Spleen (tissue), 11 donors: ENCODE data around the gene PROX1. TPM values are rescaled to one million over a fixed set of nuclear protein-coding genes. Genes with fewer than 3 reads are reported as not detected.

Experiments
- DNase-seq: peaks from one replicate; pipeline ENCODE4 v3.0.0-alpha.2; 2020
- H3K27ac ChIP-seq, 8 donors: fragments of 200-600 bp; sonication (generic) in 7 of 8; 1 replicate in 4 of 8; 2 replicates in 4 of 8; pipeline versions ENCODE4 v1.5.0 to v1.8.0; 2016 to 2021; ENCODE audit warnings: inconsistent platforms in 4 of 8, mild to moderate bottlenecking in 4 of 8, moderate library complexity in 1 of 8
- H3K27me3 ChIP-seq, 7 donors: fragments of 200-600 bp; sonication (generic) in 6 of 7; replicated peaks in 1 of 7; 1 replicate in 4 of 7; 2 replicates in 3 of 7; pipeline versions ENCODE4 v1.5.0 to v1.8.0; 2016 to 2021; ENCODE audit warnings: inconsistent platforms in 3 of 7, mild to moderate bottlenecking in 1 of 7
- H3K36me3 ChIP-seq, 6 donors: fragments of 200-600 bp; sonication (generic) in 5 of 6; 1 replicate in 4 of 6; 2 replicates in 2 of 6; pipeline versions ENCODE4 v1.5.0 to v1.8.0; 2016 to 2021; ENCODE audit warnings: inconsistent platforms in 2 of 6
- H3K4me1 ChIP-seq, 6 donors: fragments of 200-600 bp; sonication (generic) in 5 of 6; 1 replicate in 3 of 6; 2 replicates in 3 of 6; pipeline versions ENCODE4 v1.5.0 to v1.8.0; 2016 to 2021; ENCODE audit warnings: inconsistent platforms in 3 of 6
- H3K4me3 ChIP-seq, 8 donors: fragments of 200-600 bp; sonication (generic) in 7 of 8; 1 replicate in 4 of 8; 2 replicates in 4 of 8; pipeline versions ENCODE4 v1.5.0 to v1.8.0; 2016 to 2021; ENCODE audit warnings: inconsistent platforms in 4 of 8, mild to moderate bottlenecking in 4 of 8, moderate library complexity in 2 of 8
- H3K9me3 ChIP-seq, 8 donors: fragments of 200-600 bp; sonication (generic) in 7 of 8; 1 replicate in 4 of 8; 2 replicates in 4 of 8; pipeline versions ENCODE4 v1.5.0 to v1.8.0; 2016 to 2021; ENCODE audit warnings: inconsistent platforms in 4 of 8
- POLR2A ChIP-seq, 3 donors: fragments of 450-650 bp; IDR thresholded peaks; one replicate each; pipeline ENCODE4 v1.5.1; 2017; ENCODE audit warnings: antibody characterized with exemption in 3 of 3, mild to moderate bottlenecking in 1 of 3
- POLR2AphosphoS5 ChIP-seq, 3 donors: sonication (generic); formaldehyde crosslinking; IDR thresholded peaks; one replicate each; pipeline ENCODE4 v1.5.1; 2017; ENCODE audit warnings: antibody characterized with exemption in 3 of 3
- WGBS, 5 donors: extraction: QIAGEN DNeasy Blood & Tissue Kit in 3 of 5; methylation state at CpG; one replicate each; pipeline versions ENCODE4 v1.1.5 to v1.1.7; 2013 to 2018; 5-methylcytosine and 5-hydroxymethylcytosine counted together
- intact Hi-C: fragments of 100-400 bp; cut with DNase I; formaldehyde crosslinking; loops from one replicate; pipeline ENCODE4 v1.15.0; 2023; ENCODE audit warnings: low total_unique reads
- polyA plus RNA-seq, 3 donors: library from polyadenylated mRNA; stranded (reverse); fragments of 200-250 nt; gene quantifications; one replicate each; pipeline ENCODE4 v1.2.1, GENCODE V29; 2013
- total RNA-seq, 7 donors: library from RNA; depleted of rRNA in 3 of 7; stranded (reverse); fragments of >200 nt in 3 of 7; fragmentation: NEBNext Ultra II Directional in 4 of 7; extraction: Animal tissue kit (Norgen Biotek cat#: 25700) in 4 of 7; gene quantifications; one replicate each; pipeline versions ENCODE4 v1.1.0 to v1.2.1, GENCODE V29; 2016 to 2021
- TF ChIP-seq, protein P1 (sequence below), 11 experiments: fragments of 200-600 bp in 7 of 11; fragments of 450-650 bp in 4 of 11; sonication (generic) in 4 of 11; IDR thresholded peaks in 8 of 11; conservative IDR thresholded peaks in 3 of 11; 1 replicate in 7 of 11; 2 replicates in 4 of 11; pipeline versions ENCODE4 v1.4.0 to v1.8.0; 2016 to 2021; ENCODE audit warnings: antibody characterized with exemption in 11 of 11, inconsistent platforms in 4 of 11, mild to moderate bottlenecking in 1 of 11
- donor health status: healthy with polysubstance abuse.
- donor health status: DM: no; HTN: no; CAD: no; lungs with moderate emphysema.
- donor health status: DM: no; HTN: no; CAD: no.
- donor health status: Bipolar disorder and iron deficiency.
- donor health status: healthy.
- donor health status: DM: no; HTN: no; CAD: no.
- donor health status: DM: yes; HTN: yes; CAD: no.

The PROX1 gene
- total and polyA plus RNA-seq, 10 donors: 0.70 to 114 (median 41.7) TPM

DNA sequence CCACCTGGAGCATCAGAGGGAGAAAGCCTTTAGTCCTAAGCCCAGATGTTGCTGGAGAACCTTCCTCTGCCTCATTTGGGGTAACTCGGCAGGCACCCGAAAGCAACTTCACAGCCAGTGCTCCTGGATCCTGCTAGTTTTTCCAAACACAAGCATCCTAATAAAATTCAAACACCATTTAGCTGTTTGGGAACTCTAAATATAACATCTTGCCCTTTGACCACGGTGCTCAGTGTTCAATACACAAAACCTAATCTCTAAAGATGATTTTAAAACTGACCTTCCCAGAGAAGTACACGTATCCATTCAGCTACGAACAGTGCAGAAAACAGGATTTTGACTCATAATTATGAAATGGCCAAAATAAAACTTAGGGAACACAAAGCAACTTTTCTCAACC is 40.3 kb downstream of the PROX1 start:
- H3K4me3 ChIP-seq: no peak overlapping the region
- TF ChIP-seq POLR2AphosphoS5 (IDR thresholded peaks at IDR 0.05) (no peak), POLR2A (IDR thresholded peaks at IDR 0.05) (no peak)
- TF ChIP-seq, protein P1, sequence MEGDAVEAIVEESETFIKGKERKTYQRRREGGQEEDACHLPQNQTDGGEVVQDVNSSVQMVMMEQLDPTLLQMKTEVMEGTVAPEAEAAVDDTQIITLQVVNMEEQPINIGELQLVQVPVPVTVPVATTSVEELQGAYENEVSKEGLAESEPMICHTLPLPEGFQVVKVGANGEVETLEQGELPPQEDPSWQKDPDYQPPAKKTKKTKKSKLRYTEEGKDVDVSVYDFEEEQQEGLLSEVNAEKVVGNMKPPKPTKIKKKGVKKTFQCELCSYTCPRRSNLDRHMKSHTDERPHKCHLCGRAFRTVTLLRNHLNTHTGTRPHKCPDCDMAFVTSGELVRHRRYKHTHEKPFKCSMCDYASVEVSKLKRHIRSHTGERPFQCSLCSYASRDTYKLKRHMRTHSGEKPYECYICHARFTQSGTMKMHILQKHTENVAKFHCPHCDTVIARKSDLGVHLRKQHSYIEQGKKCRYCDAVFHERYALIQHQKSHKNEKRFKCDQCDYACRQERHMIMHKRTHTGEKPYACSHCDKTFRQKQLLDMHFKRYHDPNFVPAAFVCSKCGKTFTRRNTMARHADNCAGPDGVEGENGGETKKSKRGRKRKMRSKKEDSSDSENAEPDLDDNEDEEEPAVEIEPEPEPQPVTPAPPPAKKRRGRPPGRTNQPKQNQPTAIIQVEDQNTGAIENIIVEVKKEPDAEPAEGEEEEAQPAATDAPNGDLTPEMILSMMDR (IDR thresholded peaks at IDR 0.05 in 8 of 11, conservative IDR thresholded peaks at IDR 0.05 in 3 of 11): no peak
- H3K27me3 ChIP-seq: no peaks in the 10 kb centered on the region
- peaks cover 0 to 13% (median 2%) of the 10 kb centered on the region in 6 donors for H3K4me1 ChIP-seq
- no peak for DNase-seq
- intact Hi-C loops: no loop called here
- H3K36me3 ChIP-seq: peaks cover 0 to 5% (median 0%) of the 10 kb centered on the region in 6 donors
- H3K27ac ChIP-seq: peak overlapping the region in 2 of 8 donors; percentile 2 to 17
- WGBS, 5 donors: 68 to 85% (median 77%) methylated on average over 5 of the region's 5 CpGs
- no peaks in the 10 kb centered on the region for H3K9me3 ChIP-seq

DNA sequence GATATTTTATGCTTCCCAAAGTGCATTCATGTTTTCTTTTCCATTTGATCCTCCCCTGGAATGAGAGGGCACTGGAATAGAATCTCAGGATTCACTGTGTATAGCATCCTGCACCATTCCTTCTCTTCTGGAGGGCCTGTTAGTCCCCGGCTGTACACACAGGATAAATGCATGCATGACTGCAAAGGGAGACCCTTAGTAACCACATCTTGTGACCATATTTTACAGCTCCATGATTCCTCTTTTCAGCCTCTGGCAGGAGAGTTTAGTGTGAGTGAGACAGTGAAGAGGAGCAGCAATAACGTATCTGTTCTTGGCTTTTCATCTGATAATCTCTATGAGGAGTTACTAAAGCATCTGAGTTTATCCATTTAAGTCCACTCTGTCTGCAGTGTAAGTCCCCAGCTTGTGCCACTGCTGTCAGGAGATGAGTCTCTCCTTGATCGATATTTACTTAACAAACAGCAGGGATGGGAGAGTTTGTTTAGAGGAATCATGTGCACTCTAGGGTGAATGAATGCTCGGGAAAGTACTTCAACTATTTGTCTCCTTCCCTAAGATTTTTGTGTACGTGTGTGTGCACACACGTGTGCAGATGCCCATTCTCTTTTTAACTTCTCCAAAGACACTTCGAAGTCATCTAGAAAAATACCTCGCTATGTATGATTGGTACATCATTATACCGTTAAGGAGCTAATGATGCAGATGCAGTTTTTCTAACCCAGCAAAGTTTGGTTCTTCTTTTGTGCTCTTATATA is 41.1 kb downstream of the PROX1 start:
- Histone ChIP-seq H3K27ac (no peak overlapping the region), H3K27me3 (no peaks in the 10 kb centered on the region), H3K4me3 (no peak overlapping the region), H3K36me3 (peaks cover 0 to 8% (median 0%) of the 10 kb centered on the region in 6 donors), H3K9me3 (no peaks in the 10 kb centered on the region), H3K4me1 (peaks cover 0 to 13% (median 2%) of the 10 kb centered on the region in 6 donors)
- TF ChIP-seq, protein P1 (IDR thresholded peaks at IDR 0.05 in 8 of 11, conservative IDR thresholded peaks at IDR 0.05 in 3 of 11): no peak
- no peak for TF ChIP-seq POLR2AphosphoS5 (IDR thresholded peaks at IDR 0.05)
- TF ChIP-seq POLR2A (IDR thresholded peaks at IDR 0.05): no peak
- DNase-seq: no peak
- intact Hi-C loops: no loop called here
- 65 to 77% (median 71%) methylated on average over 9 of the region's 9 CpGs for WGBS, 5 donors

DNA sequence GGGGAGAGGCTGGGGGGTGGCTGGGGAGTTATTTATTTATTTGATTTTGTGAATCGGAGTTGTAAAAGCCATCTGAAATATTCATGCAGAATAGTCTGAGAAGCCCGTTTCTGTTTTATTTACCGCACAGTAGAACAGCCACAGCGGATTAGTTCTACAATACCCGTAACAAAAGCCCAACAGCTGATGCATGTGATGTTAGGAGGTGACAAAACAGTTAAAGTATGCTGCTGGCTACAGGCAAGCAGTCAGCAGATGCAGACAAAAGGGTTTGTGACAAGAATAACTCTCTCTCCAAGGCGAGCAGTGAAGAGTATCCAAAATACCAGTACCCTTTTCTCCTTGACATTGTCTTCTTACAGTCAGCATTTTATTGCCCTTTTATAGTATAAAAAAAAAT is 42.0 kb downstream of the PROX1 start:
- no peak for DNase-seq
- 49 to 72% (median 63%) methylated on average over 6 of the region's 6 CpGs for WGBS, 5 donors
- Histone ChIP-seq H3K4me1 (peaks cover 0 to 13% (median 2%) of the 10 kb centered on the region in 6 donors), H3K4me3 (no peak overlapping the region), H3K36me3 (peaks cover 0 to 8% (median 0%) of the 10 kb centered on the region in 6 donors), H3K27me3 (no peaks in the 10 kb centered on the region), H3K27ac (peak overlapping the region in 5 of 8 donors; percentile 34 to 65 (median 45)), H3K9me3 (no peaks in the 10 kb centered on the region)
- intact Hi-C loops: no loop called here
- no peak for TF ChIP-seq POLR2AphosphoS5 (IDR thresholded peaks at IDR 0.05)
- TF ChIP-seq POLR2A (IDR thresholded peaks at IDR 0.05): no peak
- TF ChIP-seq, protein P1 (IDR thresholded peaks at IDR 0.05 in 8 of 11, conservative IDR thresholded peaks at IDR 0.05 in 3 of 11): no peak

DNA sequence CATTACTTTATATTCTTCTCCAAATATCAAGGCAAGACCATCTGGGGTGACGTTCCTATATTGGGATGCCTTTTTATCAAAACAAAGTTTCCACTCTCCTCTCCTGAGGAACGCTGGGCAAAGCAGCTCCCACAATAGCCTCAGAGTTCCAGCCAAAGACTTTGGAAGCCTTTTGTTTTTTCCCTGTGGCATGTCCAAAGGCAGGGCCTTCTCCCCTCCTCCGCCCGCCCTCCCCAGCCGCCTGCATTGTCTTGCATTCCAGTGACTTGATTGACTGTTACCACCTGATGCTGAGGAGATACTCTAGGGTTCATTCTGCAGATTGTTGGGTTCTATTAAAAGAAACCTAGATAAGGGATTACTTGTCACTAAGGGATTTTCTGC is 43.5 kb downstream of the PROX1 start:
- H3K27me3 ChIP-seq: no peaks in the 10 kb centered on the region
- TF ChIP-seq, protein P1 (IDR thresholded peaks at IDR 0.05 in 8 of 11, conservative IDR thresholded peaks at IDR 0.05 in 3 of 11): no peak
- TF ChIP-seq POLR2AphosphoS5 (IDR thresholded peaks at IDR 0.05) (no peak), POLR2A (IDR thresholded peaks at IDR 0.05) (no peak)
- intact Hi-C loops: no loop called here
- WGBS, 5 donors: 57 to 64% (median 61%) methylated on average over 5 of the region's 5 CpGs
- H3K27ac ChIP-seq: peak overlapping the region in 1 of 8 donors; percentile 7
- peaks cover 0 to 13% (median 2%) of the 10 kb centered on the region in 6 donors for H3K4me1 ChIP-seq
- H3K4me3 ChIP-seq: no peak overlapping the region
- no peak for DNase-seq
- no peaks in the 10 kb centered on the region for H3K9me3 ChIP-seq
- peaks cover 0 to 17% (median 0%) of the 10 kb centered on the region in 6 donors for H3K36me3 ChIP-seq
